Measurements from ENCODE around the gene MICU1. TPM values are rescaled to one million over a fixed set of nuclear protein-coding genes. Genes with fewer than 3 reads are reported as not detected.

MICU1 gene
- total RNA-seq, 1 experiment from 2014 or later = 46.9 TPM

DNA sequence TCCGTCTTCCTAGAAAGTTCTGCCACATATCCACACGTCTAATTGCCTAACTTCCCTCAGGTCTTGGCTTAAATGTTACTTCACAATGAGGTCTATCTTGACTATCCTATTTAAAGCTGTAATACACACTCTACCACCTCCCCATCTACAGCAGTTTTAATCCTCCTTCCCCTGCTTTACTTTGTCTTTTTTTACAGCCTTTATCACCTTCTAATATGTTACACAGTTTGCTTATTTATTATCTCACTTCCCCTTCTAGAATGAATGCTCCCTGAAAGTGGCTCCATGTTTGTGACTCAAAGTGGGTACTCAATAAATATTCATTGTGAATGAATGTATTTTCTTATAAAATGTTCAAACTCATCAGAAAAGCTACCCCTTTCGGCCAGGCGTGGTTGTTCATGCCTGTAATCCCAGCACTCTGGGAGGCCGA lies 13.6 kb upstream of the MICU1 start:
- no TSS peak for BruUV-seq (replicated peaks)
- Histone ChIP-seq H3K9me3 (ENCODE audit: control insufficient read depth, insufficient read depth, low read depth, low read length) (no peaks in the 10 kb centered on the region), H3K4me1 (ENCODE audit: control insufficient read depth, insufficient read depth, low read length) (no peaks in the 10 kb centered on the region), H3K27ac (ENCODE audit: low read length) (no peak overlapping the region), H3K36me3 (ENCODE audit: control insufficient read depth, insufficient read depth, low read length) (no peaks in the 10 kb centered on the region), H3K27me3 (ENCODE audit: control insufficient read depth, insufficient read depth, low read length) (no peaks in the 10 kb centered on the region), H3K4me3 (ENCODE audit: low read depth in 2 of 2, low read length in 2 of 2) (no peak overlapping the region)
- ChIA-PET POLR2A (interaction anchor here (0.6 kb wide), 1 partner anchor 550 kb away, joined by 6 read pairs; no protein-coding TSS in a partner anchor), CTCF (no interaction called here)
- no peak for DNase-seq (ENCODE audit: low read depth, low spot score)
- ATAC-seq = no peak
- in situ Hi-C loops (cut with HindIII; ENCODE audit: low pct_unique_long_range_greater_than_20kb, low sequenced_read_pairs) (no loop called here), intact Hi-C loops (cut with micrococcal nuclease; ENCODE audit: unreplicated experiment) (no loop called here)
- TF ChIP-seq, protein P1, sequence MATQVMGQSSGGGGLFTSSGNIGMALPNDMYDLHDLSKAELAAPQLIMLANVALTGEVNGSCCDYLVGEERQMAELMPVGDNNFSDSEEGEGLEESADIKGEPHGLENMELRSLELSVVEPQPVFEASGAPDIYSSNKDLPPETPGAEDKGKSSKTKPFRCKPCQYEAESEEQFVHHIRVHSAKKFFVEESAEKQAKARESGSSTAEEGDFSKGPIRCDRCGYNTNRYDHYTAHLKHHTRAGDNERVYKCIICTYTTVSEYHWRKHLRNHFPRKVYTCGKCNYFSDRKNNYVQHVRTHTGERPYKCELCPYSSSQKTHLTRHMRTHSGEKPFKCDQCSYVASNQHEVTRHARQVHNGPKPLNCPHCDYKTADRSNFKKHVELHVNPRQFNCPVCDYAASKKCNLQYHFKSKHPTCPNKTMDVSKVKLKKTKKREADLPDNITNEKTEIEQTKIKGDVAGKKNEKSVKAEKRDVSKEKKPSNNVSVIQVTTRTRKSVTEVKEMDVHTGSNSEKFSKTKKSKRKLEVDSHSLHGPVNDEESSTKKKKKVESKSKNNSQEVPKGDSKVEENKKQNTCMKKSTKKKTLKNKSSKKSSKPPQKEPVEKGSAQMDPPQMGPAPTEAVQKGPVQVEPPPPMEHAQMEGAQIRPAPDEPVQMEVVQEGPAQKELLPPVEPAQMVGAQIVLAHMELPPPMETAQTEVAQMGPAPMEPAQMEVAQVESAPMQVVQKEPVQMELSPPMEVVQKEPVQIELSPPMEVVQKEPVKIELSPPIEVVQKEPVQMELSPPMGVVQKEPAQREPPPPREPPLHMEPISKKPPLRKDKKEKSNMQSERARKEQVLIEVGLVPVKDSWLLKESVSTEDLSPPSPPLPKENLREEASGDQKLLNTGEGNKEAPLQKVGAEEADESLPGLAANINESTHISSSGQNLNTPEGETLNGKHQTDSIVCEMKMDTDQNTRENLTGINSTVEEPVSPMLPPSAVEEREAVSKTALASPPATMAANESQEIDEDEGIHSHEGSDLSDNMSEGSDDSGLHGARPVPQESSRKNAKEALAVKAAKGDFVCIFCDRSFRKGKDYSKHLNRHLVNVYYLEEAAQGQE (IDR thresholded peaks at IDR 0.05; ENCODE audit: insufficient read depth in 1 of 2, low read depth in 2 of 2, low read length in 1 of 2) = no peak
- TF ChIP-seq POLR2AphosphoS5 (IDR thresholded peaks at IDR 0.05; ENCODE audit: low read depth, low read length) (no peak), TCF7L2 (IDR thresholded peaks at IDR 0.05; ENCODE audit: low read depth, low read length) (no peak), SIN3A (IDR thresholded peaks at IDR 0.05; ENCODE audit: borderline replicate concordance, insufficient read depth, low read depth, low read length) (no peak), CTCF (IDR thresholded peaks at IDR 0.05) (no peak)

- no TSS peak for BruUV-seq (replicated peaks)
- Histone ChIP-seq H3K36me3 (ENCODE audit: control insufficient read depth, insufficient read depth, low read length) (no peaks in the 10 kb centered on the region), H3K27me3 (ENCODE audit: control insufficient read depth, insufficient read depth, low read length) (no peaks in the 10 kb centered on the region), H3K27ac (ENCODE audit: low read length) (no peak overlapping the region), H3K9me3 (ENCODE audit: control insufficient read depth, insufficient read depth, low read depth, low read length) (no peaks in the 10 kb centered on the region), H3K4me1 (ENCODE audit: control insufficient read depth, insufficient read depth, low read length) (no peaks in the 10 kb centered on the region), H3K4me3 (ENCODE audit: low read depth in 2 of 2, low read length in 2 of 2) (no peak overlapping the region)
- DNase-seq (ENCODE audit: low read depth, low spot score) = no peak
- POLR2A ChIA-PET = no interaction called here
- in situ Hi-C loops (cut with HindIII; ENCODE audit: low pct_unique_long_range_greater_than_20kb, low sequenced_read_pairs) (no loop called here), intact Hi-C loops (cut with micrococcal nuclease; ENCODE audit: unreplicated experiment) (no loop called here)
- no peak for ATAC-seq
- CTCF ChIA-PET = no interaction called here
- TF ChIP-seq, protein P1 (IDR thresholded peaks at IDR 0.05; ENCODE audit: insufficient read depth in 1 of 2, low read depth in 2 of 2, low read length in 1 of 2) = no peak
- TF ChIP-seq TCF7L2 (IDR thresholded peaks at IDR 0.05; ENCODE audit: low read depth, low read length) (no peak), CTCF (IDR thresholded peaks at IDR 0.05) (no peak), SIN3A (IDR thresholded peaks at IDR 0.05; ENCODE audit: borderline replicate concordance, insufficient read depth, low read depth, low read length) (no peak), POLR2AphosphoS5 (IDR thresholded peaks at IDR 0.05; ENCODE audit: low read depth, low read length) (no peak)
Observed at GRCh38 chr10:72638586-72639440, 12.9 kb upstream of the MICU1 start.
